SHP77 (cell line): ENCODE data around the gene TOGARAM2.
"Not testable (repeated sequence)": the region's sequence is repeated elsewhere in the genome, so short reads cannot be mapped to it uniquely, and the experiment has no call there.

Experiments used
- DNase-seq, 2 experiments: peaks; one replicate each; lab custom pipeline; 2025; lab: John Stamatoyannopoulos, UW

TOGARAM2 gene

DNA sequence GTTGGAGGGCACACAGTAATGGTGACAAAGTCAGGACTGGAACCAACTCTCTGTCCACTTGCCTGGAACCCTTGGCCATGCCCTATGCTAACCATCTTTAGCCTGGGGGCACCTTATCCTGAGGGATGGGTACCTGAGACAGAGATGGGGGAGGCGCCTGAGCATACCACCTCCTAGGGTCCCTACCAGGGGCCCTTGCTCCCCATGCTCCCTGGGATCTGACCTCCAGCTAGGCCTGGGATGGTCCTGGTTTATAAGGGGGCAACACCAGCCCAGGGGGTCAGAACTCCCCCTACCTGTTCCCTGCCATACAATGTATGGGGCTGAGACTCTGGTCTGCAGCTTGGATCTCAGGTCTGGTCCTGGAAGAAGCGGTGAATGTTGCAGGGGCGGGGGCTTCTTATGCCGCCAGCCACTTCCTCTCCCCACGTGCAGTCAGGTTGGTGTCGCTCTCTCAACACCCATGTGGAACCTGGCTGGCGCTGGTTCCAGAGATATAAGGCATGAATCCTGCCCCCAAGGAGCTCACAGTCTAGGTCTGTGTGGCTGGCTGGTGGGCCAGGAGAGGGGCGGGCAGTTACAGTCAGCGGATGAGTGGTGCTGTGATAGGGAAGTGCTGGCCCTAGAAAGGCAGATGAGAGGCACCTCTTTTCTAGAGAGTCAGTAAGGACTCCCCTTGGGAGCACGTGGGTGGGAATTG, 3.8 kb upstream of the TOGARAM2 start:
- DNase-seq: no peak

DNA sequence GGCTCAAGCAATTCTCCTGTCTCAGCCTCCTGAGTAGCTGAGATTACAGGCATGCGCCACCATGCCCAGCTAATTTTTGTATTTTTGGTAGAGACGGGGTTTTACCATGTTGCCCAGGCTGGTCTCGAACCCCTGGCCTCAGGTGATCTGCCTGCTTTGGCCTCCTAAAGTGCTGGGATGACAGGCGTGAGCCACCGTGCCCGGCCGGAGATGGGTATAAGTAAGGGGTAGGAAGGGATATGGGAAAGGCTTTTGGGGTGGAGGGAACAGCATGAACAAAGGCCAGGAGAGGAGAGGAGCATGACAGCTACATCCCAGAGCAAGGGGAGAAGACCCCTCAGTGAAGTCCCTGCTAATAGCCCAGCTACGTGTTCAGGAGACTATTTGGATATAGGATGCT, 3.1 kb upstream of the TOGARAM2 start:
- not testable (repeated sequence) for DNase-seq

DNA sequence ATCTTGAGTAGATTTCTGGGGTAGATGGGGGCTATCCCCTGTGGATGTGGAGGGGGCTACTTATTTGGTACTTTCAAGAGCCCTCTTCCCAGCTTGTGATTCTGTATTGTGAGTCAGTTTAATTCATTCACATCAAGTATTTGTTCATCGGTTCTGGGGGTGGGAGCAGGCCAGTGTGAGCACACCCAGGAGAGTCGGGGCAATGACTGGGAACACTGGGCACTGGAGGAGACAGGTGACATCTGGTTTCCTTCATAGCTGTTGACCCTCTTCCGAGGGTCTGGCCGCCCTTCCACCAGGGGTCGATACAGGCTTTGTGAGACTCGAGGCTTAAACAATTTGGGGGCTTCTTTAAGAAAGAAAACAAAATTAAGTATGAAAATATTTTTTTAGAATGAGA, 2.5 kb upstream of the TOGARAM2 start:
- DNase-seq: no peak

DNA sequence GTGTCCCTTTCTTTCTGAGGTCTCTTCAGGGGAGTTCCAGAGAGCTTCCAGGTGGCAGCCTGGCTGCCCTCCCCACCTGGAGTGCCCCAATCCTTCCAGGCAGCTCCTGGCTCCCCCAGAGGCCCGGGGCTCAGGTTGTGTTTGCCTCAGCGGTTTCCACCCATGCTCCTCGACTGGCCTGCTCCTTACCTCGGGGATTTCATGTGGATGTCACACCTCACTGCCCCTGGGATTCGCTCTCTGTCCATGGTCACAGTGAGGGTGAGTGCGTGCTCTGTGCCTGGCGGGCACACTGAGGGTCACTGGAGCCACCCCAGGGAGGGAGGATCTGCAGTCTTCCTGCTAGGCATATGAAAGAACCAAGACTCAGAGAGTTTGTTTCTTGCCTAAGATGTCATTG, 2.1 kb upstream of the TOGARAM2 start:
- DNase-seq: no peak

DNA sequence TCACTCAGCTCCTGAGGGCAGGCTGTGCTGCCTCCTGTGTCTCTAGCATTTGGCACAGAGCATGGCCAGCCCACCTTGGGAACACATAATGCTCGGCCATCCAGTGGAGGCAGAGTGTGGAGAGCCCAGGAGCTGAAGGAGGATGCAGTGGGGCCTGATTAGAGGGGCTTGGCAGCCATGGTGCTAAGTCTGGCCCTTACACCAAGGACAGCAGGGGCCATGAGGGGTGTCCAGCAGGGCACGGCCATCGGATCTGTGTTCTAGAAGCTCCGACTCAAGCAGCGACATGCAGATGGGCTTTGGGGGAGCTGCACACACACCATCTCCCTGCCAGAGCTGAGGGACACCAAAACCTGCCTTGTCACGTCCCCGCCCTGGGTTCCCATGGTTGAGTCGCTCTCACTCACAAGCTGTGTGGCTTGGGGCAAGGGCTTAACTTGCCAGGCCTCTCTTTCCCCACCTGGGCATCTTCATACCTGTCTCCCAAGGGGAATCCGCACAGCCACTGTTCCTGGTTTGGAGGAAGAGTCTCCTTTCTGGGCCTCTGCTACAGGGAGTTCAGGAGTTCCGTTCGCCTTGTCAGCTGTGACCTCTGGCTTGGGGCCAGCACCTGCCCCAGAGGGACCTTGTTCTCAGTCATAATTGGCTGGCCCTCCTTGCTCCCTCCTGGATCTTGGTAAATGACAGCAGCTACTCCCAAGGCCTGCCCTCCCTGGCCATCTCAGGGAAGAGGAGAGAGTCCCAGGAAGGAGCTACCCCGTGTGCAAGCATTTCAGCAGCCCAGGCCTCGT, 1.3 kb upstream of the TOGARAM2 start:
- DNase-seq: no peak

DNA sequence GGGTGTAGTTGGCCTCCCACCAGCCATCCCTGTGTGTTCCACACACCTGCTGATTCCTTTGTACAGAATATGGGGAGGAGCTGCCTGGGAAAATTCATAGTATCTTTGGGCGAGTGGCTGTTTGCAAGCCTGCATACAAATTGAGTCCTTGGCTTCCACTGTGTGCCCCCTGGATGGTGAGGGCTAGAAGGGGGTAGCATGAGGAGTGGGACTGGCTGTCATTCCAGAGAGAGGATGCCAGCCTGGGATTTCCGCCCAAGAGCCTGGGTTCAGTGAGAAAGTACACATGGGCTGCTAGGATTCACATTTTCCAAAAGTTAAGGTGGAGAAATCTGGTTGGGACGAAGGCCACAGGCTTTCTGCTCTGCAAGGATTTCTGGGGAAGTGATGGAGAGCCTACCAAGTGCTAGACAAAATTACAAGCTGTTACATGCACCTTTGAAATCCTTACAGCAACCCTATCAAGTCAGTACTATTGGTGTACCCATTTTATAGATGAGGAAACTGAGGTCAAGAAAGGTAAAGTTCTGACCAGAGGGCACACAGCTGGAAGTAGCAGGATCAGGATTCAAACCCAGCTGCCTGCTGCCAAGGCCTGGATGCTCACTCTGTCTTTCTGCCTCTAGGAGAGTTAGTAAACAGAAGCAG, 606 bp upstream of the TOGARAM2 start:
- DNase-seq: no peak

DNA sequence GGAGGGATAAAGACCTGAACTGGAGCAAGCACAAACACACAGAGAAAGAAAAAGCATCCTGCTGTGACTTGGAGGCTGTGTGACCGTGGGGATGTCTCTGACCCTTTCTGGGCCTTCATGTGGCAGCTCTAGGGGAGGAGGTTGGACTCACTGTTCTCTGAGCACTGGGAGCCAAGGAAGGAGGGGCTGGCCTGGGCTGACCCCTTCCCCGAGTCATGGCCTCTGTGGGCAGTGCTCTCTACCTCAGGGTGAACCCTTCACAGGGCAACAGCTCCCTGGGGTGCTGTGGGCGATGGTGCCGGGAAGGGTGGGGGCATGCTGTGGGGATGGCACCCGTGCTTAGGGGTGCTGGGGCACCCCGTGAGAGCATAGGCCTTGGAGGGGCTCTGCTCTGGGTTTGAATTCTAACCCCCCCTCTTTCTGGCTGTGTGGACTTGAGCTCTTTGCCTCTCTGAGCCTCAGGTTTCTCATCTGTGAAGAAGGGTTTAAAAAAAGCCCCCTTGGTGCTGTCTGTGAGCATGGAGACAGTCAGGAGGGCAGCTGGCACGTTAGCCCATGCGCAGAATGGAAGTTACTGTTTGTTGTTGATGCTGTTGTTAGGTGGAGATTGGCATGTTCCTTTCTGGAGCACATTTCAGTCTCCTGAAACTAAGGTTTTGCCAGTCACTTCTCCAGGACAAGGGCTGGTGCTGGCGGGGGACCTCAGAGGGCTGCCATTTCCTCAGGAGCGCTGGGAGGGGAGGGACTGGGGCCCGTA, 700 bp downstream of the TOGARAM2 start:
- DNase-seq: no peak

DNA sequence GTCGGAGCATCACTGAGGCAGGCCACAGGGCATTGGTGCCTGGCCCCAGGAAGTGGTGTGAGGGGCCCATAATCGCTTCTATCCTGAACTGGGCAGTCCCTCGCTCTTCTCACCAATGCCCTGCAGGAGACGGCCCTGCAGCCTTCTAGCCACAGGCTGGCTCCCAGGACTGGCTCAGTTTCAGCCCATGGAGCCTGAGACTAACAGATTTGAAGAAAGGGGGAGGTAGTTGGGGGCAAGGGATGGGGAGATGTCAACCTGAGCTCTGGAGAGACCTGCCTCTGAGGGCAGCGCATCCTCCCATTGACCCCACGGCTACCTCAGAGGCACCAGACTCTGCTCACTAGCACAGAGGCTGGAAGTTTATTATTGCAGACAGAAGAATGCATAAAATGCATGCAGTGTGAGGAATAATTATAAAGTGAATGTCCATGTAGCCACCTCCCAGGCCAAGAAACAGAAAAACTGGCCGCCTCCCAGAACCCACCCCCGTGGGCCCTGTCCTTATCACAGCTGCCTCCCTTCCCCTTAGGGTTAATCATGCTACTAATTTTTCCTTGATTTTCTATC, 1.4 kb downstream of the TOGARAM2 start:
- no peak for DNase-seq

DNA sequence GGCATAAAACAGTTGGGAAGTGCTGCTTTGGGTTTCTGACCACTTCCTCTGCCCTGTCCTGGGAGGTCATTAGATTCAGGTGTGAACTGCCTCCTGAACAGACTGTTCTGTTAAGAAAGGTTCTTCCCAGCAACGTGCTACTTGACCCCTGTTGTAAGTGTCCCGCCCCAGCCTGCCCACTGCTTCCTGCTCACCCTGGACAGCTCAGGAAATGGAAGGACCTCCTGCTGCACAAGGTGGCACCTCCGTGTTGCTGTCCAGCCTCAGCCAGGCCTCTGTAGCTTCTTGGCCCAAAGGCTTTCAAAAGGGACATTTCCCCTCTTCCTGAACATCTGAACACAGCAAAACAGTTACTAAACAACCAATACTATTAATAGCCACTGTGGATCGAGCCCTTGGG, 5.3 kb downstream of the TOGARAM2 start:
- DNase-seq: no peak

DNA sequence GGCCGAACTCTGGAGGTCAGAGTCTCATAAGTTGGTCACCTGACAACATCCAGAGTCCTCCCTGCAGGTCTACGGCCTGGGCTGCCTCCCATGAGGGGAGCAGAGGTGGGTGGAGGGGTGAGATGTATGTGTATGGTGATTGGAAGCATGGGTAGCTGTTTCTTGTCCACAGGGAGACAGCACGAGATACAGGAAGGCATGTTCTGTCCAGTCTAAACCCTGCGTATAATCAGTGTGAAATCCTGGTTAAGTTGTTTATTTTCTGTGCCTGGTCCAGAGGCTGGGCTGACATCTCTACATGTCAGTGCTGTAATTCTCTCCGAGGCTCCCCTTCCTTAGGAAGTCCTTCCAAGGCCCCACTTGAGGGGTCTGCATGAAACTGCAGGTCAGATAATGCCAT, 8.9 kb downstream of the TOGARAM2 start:
- DNase-seq: no peak

DNA sequence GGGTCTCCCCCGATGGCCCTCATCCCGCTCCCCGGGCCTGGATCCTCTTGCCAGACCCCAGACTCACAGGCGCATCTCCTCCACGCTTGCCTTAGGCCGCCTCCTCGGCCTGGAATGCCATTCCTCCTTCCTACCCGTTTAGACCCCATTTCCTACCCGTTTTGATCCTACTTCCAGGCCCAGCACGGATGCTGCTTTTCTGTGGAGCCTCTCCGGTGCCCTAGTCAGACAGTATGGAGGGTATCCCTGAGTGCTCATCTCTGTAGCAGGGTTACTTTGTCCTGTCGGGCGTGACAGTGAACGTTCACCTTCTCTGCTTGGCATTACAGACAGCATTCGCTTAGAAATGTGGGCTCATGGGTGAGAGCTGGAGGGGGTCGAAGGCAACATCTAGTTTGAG, 9.3 kb downstream of the TOGARAM2 start:
- no peak for DNase-seq

DNA sequence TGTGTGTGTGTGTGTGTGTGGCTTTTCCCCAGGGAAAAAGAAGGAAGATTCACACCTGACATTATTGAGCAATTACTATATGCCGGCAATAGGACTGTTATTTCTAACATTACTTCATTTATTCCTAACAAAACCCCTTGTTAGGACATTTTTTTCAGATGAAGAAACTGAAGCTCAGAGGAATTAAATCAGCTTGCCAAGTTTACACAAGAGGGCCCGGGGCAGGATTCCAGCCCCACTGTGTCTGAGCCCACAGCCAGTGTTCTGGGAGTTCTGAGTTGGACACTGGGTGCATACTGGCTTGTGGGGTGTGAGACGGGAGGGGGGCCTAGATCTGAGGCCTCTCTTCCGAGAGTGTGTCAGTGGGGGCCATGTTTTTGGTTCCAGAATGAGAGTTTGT, 9.9 kb downstream of the TOGARAM2 start:
- DNase-seq: no peak

DNA sequence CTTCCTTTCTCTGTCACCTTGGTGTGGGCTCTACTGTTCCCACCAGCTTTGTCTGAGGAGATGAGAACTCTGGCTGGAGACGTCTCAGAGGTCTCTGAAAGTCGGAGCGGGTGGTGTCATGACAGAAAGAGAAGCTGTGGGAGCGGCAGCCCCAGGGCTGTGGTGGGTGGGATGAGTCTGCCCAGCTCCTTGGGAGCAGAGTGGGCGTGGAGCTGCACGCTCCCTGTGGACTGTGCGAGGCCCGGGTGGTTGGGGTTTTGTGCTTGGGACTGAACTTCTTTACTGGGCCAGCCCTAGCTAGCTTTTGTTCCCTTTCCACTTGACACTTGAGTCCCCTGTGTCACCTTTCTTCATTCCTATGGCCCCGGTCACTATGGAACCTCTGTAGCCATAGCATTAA, 10.4 kb downstream of the TOGARAM2 start:
- no peak for DNase-seq

DNA sequence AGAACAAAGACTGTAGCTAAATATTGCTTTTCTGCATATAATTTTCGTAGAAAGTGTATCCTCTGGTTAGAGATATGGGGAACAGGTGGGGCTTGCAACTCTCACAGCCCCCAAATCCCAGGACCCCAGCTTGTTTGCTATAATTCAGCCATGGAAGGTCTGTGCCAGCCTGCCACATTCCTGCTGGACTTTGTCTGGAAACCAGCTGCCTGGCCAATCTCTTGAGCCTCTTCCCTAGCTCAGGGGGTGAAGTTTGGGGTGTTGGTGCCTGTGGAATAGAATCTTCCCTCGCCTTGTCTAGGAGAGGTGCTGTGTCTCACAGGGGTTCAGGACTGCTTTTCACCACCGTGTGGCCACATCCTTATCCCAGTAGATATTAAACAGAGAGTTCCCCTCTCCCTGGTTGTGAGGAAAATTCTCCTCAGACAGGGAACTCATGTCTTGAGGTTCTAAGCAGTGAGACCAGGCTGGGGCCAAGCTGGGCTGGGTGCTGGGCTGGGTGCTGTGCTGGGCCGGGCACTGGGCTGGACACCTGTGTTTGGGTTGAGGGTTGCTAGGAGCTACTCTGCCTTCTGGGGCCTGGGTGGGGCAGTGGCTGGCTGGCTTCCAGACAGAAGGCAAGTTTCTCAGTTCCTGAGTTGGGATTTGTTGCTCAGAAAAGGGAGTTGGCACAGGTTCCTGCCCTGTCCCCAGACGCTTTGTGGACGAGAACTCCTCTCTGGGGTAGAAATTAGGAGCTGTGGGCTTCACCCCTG, 12.3 kb downstream of the TOGARAM2 start:
- peak in 1 of 2 experiments; percentile 10 for DNase-seq

DNA sequence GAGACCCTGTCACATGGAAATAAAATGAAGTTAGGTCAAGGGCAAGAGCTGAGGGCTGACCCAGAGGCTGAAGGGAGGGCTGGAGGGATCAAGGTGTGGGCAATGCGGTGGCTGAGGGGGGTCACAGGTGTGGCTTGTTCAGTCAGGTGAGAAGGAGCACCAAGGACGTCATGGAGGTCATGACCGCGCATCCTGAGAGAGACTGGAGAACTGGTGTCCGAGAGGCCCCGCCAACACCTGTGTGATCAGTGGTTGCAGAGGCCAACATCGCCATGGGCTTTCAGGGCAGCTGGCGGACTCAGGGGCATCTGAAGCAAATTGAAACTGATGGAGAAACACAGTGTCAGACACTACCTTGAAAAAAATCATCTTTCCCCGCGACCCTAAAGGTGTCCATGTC, 13.0 kb downstream of the TOGARAM2 start:
- no peak for DNase-seq

DNA sequence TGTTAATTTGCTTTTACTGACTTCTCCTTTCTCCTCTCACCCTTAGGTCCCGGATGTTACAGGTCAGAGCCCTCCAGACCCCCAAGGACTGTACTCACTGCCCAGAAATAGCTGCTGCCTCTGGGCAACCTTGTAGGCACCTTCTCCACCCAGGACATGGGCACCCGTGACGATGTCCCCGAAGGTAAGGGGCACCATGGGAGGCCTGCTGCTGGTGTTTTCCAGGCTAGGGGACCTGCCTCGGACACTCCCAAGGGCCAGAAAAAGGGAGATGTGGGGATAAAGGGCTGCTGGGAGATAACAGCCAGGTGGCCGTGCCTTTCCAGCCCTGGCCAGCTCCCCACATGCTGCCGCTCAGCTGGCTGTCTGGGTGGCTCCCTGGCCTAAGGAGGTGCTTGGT, 13.6 kb downstream of the TOGARAM2 start:
- no peak for DNase-seq

DNA sequence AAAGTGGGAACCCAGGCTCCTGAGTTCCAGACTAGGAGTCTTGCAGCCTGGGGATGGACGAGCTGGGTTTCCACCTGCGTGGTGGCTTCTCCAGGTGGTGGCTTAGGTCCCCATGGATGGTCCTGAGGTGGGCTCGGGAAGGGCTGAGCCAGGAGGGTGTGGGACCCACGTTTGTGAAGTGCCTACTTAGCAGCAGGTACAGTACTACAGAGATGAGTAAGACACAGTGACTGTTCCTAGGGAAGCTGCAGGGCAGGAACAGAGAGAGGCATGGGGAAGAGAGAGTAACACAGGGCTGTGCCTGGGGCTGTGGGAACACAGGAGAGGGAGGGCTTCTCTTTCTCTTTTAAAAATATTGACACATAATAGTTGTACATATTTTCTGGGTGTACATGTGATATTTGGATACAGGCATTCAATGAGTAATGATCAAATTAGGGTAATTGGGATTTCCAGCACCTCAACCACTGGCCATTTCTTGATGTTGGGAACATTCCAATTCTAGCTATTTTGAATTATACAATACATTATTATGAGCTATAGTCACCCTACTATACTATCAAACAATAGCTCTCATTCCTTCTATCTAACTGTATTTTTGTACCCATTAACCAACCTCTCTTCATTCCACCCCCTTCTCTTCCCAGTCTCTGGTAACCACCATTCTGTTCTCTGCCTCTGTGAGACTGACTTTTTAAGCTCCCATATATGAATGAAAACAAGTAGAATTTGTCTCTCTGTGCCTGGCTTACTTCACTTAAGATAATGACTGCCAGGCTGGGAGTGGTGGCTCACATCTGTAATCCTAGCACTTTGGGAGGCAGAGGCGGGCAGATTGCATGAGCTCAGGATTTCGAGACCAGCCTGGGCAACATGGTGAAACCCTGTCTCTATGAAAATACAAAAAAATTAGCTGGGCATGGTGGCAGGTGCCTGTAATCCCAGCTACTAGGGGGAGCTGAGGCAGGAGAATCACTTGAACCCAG, 15.0 kb downstream of the TOGARAM2 start:
- no peak for DNase-seq

DNA sequence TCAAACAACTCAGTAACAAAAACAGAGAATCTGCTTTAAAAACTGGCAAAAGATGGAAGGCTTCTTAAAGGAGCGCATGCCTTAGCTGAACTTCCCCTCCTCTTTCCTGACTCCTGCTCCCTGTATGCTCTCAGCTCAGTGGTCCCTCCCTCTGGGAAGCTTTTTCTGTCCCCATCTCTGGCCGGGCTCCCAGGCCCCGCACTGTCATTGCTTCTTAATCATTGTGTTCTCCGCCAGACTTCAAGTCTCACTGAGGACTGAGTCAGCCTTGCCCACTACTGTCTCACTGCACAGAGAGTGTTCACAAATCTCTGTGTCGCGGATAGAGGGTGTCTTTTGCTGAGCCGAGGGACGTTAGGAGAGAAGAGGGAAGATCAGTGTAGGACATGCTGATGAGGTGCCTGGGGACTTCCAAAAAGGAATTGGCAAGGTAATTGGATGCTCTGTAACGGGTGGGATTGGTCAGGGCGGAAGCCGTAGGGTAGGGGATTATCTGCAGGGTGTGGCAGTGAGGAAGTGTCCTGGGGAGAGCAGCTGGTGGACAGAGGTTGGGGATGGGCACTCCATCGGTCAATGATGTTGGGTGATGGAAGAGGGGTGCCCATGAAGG, 16.2 kb downstream of the TOGARAM2 start:
- no peak for DNase-seq

DNA sequence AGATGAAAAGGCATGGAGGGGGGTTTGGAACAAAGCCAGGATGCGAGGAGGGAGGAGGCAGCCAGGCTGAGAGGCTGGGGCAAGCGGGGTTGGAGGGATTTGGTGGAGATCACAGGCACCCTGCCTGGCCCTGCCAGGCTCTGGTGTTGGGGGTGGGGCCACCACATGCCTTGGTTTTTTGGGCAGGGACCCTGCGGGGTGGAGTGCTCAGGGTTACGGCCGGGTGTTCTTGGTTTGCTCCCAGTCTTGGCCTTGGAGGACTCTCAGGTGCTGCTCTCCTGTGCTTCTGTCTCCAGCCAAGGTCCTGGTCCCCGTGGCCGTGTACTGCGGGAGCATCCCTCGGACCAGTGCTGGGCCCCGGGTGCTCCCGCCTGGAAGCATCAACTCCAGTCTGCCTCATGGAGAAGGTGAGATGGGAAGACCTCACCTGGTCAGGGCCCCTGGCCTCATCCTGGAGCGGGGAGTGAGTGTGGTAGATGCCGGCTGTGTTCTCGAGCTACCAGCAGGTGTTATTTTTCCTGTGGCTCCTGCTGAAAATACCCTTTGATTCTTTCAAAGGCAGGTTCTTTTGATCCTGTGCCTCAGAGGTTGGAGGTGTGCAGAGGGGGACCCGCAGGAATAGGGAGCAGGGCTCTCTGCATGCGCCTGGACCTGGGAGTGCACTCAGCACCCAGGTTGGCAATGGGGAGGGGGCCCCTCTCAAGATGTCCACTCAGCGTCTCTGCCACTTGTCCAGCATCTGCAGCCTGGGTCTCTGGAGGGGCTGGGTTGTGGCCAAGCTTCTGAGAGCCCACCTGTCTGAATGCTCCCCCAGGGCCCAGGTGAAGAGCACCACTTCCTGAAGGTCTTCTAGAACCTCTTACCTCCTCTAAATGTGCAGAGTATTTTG, 17.0 kb downstream of the TOGARAM2 start:
- no peak for DNase-seq
